ENCODE results near the gene ABTB1.

ABTB1 gene

DNA sequence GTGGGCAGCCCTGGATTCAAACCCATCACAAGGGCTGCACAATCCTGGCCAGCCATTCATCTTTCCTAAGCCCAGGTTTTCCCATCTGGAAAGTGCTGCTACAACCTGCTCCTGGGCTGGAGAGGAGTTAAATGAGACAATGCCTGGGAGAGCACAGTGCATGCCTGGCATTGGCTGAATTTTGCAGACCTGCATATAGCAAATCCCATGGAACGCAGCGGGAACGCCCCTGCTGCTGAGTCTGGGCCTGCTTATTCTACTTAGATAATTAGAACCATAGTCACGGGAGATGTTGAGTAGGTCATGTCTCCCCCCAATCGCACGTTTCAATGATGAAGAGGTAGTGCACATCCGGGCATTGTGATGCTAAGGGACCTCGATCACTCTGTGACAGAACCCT lies 46.6 kb downstream of the ABTB1 start:
- no peak for DNase-seq (ENCODE audit: low spot score)

DNA sequence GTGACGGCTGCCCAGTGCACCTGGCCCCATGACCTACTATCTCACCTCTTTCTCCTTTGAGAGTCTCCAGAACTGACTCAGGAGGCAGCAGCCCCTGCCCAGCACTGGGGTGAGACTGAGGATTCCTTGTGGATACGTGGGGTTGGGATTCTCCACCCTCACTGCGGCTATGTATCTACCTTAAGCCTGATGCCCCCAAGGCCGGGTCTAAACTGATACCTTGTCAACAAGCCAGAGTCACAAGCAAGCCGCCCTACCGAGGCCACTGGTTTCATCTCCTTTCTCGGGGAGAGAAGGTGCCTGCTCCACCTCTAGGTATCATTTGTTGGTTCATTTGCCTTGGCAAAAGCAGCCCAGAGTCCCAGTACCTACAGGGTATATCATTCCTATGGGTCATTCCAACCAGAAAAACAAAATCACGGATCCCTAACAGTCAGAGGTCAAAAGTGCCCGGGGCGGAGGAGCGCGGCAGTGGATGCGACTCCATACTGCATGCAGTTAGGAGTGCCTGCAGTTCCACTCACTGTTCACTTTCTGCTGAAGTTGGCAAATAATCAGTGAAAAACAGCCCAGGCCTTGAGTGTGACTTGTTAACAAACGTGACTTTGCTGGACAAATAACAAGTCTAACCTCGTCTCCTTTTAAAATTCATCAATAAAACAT lies 47.5 kb downstream of the ABTB1 start:
- DNase-seq (ENCODE audit: low spot score), result no peak

DNA sequence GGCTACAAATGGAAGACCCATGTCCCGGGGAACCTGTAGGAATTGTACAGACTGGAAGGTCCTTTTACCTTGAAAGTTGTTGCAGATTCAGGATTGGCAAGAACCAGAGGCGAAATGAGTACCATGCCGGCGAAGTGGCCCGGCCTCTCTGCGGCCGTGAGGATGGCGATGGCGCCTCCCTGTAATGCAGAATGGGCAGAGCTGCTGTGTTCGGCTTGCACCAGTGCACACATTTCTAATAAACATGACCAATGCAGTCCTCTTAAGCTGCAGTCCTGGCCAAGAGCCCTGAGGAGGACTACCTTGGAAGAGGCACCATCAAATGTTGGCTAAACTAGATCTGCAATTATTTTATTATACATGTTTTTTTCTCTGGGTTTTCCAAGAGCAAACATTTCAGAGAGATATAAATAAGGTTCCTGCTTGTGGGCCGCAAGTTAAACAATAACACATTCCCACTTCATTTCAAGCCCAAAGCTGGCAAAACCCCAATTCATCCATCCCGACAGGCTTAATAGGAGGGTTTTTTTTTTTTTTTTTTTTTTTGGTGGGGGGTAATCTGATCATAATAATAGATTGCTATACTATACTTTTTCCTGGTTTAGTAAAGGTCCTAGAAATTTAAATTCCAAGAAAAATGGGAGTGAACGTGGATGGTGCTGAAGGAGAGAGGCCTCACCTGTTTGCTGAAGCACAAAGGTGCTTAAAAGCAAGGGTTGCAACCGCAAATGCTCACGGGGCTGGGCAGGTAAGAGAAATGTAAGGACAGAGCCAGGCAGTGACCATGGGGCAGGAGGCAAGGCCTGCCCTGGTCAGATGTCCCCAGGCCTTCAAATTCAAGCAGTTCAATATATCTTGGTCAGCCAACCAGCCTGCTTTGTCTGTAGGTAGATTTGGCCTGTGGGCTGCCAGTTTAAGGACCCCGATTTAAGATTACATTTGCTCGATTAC lies 48.5 kb downstream of the ABTB1 start:
- DNase-seq (ENCODE audit: low spot score), result no peak

DNA sequence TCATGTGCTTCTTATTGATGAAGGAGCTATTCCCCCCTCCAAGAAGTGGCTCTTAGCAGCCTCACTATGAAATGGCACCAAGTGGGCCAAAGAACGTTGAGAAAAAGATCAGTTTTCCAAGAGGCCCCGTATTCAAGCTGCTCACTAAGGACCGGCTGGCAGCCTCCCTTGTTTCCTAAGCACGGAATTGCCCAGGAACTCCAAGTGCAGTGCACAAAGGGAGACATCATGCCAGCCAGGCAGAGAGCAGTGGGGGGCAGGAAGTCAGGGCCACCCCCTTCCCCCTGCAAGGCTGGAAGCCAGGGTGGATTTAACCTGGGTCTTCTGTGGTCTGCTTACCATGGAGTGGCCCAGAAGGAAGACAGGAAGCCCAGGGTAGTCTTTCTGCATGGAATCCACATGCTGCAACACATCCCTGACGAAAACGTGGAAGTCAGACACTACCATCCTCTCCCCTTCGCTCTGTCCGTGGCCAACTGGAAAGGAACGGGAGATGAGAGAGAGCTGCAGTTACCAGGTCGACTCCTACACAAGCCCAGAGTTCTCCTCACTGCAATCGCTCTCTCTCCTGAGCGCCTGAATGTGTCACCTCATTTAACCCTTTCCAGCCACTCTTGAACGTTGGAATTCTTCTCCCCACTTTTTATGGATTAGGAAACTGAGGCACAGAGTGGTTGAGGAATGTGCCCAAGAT lies 49.5 kb downstream of the ABTB1 start:
- DNase-seq (ENCODE audit: low spot score), result no peak

DNA sequence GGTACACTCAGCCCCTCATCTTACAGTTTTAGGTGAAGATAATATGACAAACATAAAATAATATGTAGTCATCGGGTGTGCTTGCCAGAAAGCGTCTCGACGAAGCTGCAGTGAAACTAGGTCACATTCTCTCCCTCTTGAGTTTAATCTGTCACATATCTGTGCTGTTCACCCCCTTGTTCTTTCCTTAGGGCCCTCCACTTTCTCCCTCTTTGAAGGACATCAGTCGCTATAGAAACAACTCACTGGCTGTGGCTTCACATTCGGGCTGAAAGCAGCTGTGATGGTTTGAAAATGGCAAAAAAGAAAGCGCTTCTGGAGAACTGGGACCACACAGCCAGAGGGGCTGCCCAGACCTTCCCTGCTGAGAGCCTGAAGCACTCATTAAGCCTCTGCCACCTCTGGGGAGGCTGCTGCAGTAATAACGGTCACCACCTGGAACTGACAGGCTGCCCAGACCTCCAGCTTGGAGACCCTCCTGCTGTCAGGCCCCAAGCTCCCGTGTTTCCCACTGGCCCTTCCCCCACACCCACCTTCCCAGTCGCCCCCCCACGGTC lies 50.3 kb downstream of the ABTB1 start:
- DNase-seq (ENCODE audit: low spot score), result no peak

DNA sequence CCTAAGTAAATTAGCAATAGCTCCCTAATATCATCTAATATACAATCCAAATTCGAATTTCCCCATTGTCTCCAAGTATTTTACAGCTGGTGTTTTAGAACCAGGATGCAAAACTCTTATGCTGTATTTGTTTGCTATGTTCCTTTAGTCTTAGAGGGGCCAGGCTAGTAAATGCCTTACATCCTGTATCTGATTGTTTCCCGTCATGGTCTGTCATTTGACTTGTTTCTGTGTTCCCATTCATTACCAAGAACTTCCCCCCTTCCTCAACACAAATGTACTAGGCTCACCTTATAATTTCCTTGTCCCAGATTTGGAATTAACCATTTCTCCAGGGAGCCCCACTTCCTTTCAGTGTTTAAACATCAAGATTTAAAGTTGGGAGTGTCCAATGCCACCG lies 54.1 kb downstream of the ABTB1 start:
- no peak for DNase-seq (ENCODE audit: low spot score)

DNA sequence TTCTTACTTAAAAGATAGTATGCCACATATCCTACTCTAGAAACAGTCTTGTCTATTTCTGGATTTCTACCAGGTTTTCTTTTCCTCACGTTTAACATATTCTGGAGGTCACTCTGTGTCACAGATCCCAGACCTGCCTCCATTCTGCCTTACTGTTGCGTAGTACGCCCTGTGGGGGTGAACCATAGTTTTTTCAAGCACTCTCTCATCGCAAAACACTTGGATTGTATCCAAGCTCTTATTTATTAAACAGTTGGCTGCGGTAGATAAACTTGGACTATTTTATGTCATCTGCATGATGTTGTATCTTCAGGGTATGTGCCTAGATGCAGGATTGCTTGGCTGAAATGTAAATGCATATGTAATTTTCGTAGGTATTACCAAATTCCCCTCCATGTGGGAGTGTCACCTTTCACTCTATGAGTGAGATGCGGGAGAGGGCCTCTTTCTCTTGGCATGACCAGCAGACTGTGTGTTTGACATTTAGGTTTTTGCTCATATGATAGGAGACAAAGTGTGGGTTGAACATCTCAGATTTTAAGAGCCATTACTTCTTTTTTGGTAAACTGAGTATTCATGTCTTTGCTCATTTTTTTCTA lies 55.8 kb downstream of the ABTB1 start:
- no peak for DNase-seq (ENCODE audit: low spot score)

DNA sequence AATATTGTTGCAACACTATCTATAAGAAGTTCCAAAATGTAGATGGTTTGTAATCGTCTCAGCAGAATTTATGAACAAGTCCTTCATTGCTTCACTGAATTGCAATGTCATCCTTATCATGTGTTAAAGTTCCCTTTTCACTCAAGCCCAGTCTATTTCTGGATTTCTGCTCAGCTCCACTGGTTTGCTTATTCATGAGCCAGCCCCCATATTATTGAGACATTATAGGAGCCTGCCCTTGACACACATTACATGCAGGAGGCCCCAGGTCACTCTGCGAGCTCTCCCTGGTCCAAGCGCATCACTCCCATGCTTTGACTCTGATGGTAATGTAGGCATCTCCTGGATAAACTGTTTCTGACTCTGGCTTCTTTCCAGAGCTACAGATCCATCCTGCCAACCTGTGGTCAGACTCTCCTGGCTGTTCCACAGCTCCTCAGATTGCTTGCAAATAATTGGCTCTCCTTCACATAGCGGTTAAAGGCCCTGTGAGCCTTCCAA lies 56.9 kb downstream of the ABTB1 start:
- peak; percentile 46 for DNase-seq (ENCODE audit: low spot score)

DNA sequence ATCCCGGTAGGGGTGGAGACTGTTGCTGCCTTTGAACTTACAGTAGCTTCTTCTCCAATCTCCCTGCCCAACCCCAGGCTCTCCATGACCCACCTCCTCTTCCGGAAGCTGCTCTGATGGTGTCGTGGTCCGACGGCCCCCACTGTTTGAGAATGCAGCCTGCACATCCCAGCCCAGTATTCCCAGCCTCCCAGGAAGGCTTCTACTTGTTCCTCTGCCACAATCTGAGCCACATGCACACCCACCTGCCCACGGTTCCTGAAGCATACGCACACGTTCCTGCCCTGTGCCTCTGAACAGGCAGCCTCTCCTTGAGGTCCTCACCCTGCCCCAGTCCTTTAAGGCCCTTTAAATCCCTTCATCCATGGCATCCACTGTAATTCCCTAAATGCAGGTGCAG lies 57.4 kb downstream of the ABTB1 start:
- DNase-seq (ENCODE audit: low spot score), result no peak
